Fibroblast of villous mesenchyme (primary cell): Measurements from ENCODE around the gene CKAP4. TPM values are rescaled to one million over a fixed set of nuclear protein-coding genes. Genes with fewer than 3 reads are reported as not detected.

Source experiments
- DNase-seq: peaks from one replicate; pipeline ENCODE4 v3.0.0-alpha.2; 2010; ENCODE audit warnings: low read depth
- H3K4me3 ChIP-seq: 2 replicates; pipeline ENCODE4 v1.5.1; 2011; ENCODE audit warnings: low read depth, mild to moderate bottlenecking, low read length
- CTCF ChIP-seq: IDR thresholded peaks from 2 replicates; pipeline ENCODE4 v1.5.1; 2012; ENCODE audit warnings: low read depth, mild to moderate bottlenecking, low read length; ENCODE audit not compliant: insufficient read depth
- total RNA-seq: library from RNA; depleted of rRNA; stranded (reverse); fragments of >200 nt; gene quantifications from 2 replicates; pipeline ENCODE4 v1.2.3, GENCODE V29; 2012

CKAP4 gene
- total RNA-seq, 1 donor = 310 TPM

- TF ChIP-seq CTCF = no peak
- no peak overlapping the region for H3K4me3 ChIP-seq
- DNase-seq = no peak
Measured at GRCh38 chr12:106265116-106265515, 17.3 kb upstream of the CKAP4 start.

- no peak for DNase-seq
- no peak overlapping the region for H3K4me3 ChIP-seq
Measured at GRCh38 chr12:106258935-106259334, 11.1 kb upstream of the CKAP4 start.

GRCh38 chr12:106258226-106258625 lies 10.4 kb upstream of the CKAP4 start:
- TF ChIP-seq CTCF = no peak
- no peak overlapping the region for H3K4me3 ChIP-seq
- DNase-seq = no peak

More at GRCh38 chr12:106258935-106259334, 11.1 kb upstream of the CKAP4 start:
- no peak for TF ChIP-seq CTCF

- TF ChIP-seq CTCF = no peak
- no peak for DNase-seq
- no peak overlapping the region for H3K4me3 ChIP-seq
Measured at GRCh38 chr12:106256524-106256923, 8.7 kb upstream of the CKAP4 start.

GRCh38 chr12:106255952-106256351 lies 8.1 kb upstream of the CKAP4 start:
- no peak for TF ChIP-seq CTCF
- H3K4me3 ChIP-seq = no peak overlapping the region
- no peak for DNase-seq

GRCh38 chr12:106255493-106255892 lies 7.7 kb upstream of the CKAP4 start:
- DNase-seq = no peak
- no peak overlapping the region for H3K4me3 ChIP-seq
- TF ChIP-seq CTCF = no peak

GRCh38 chr12:106254724-106255123 lies 6.9 kb upstream of the CKAP4 start:
- no peak overlapping the region for H3K4me3 ChIP-seq
- no peak for TF ChIP-seq CTCF
- no peak for DNase-seq
